PC-3 (cell line): ENCODE results near the gene C19orf81. TPM values are rescaled to one million over a fixed set of nuclear protein-coding genes. Genes with fewer than 3 reads are reported as not detected.

ENCODE experiments used
- ATAC-seq: fragments of 200-7000 bp; cut with Tn5 transposase; 2 replicates; pipeline ENCODE4 v1.9.1; 2020; ENCODE audit warnings: mild to moderate bottlenecking, moderate library complexity
- BruUV-seq: library from RNA; stranded (reverse); fragments of 400-500 nt; replicated peaks from 2 replicates; lab custom pipeline; 2021; lab: Mats Ljungman, UMichigan
- CTCF ChIA-PET: fragments of 300-600 bp; sonication (Branson Sonifier 250); formaldehyde crosslinking; loops from one replicate; lab custom pipeline; 2022; ENCODE audit warnings: antibody characterized with exemption; lab: Charles Lee
- POLR2A ChIA-PET: fragments of 300-600 bp; sonication (Branson Sonifier 250); formaldehyde crosslinking; loops from one replicate; lab custom pipeline; 2022; ENCODE audit warnings: antibody characterized with exemption; ENCODE audit not compliant: unreplicated experiment; lab: Charles Lee
- DNase-seq: peaks from one replicate; pipeline ENCODE4 v3.0.0-alpha.2; 2015
- H2AFZ ChIP-seq: fragments of 300-600 bp; sonication (generic); 2 replicates; pipeline ENCODE4 v1.6.0; 2016; ENCODE audit warnings: antibody characterized with exemption, low read length
- H3F3A ChIP-seq: fragments of 300-600 bp; sonication (generic); one replicate; pipeline ENCODE4 v1.6.0; 2017; ENCODE audit warnings: antibody characterized with exemption, low read length, control low read depth, mild to moderate bottlenecking; ENCODE audit not compliant: unreplicated experiment
- H3K27ac ChIP-seq: fragments of 300-600 bp; sonication (generic); 2 replicates; pipeline ENCODE4 v1.5.1; 2016; ENCODE audit warnings: mild to moderate bottlenecking, low read length
- H3K27me3 ChIP-seq: fragments of 300-600 bp; sonication (generic); 2 replicates; pipeline ENCODE4 v1.6.1; 2016; ENCODE audit warnings: low read length, mixed read lengths
- H3K36me3 ChIP-seq: fragments of 300-600 bp; sonication (generic); 2 replicates; pipeline ENCODE4 v1.6.1; 2016; ENCODE audit warnings: low read depth, mixed run types, low read length, mixed read lengths
- H3K4me1 ChIP-seq: fragments of 300-600 bp; sonication (generic); 2 replicates; pipeline ENCODE4 v1.5.1; 2016; ENCODE audit warnings: low read length; ENCODE audit not compliant: insufficient read depth
- H3K4me2 ChIP-seq: fragments of 300-600 bp; sonication (generic); 2 replicates; pipeline ENCODE4 v1.6.0; 2016; ENCODE audit warnings: low read length
- H3K4me3 ChIP-seq: fragments of 300-600 bp; sonication (generic); 2 replicates; pipeline ENCODE4 v1.5.1; 2016; ENCODE audit warnings: mild to moderate bottlenecking, low read length, mixed read lengths
- H3K79me2 ChIP-seq: fragments of 300-600 bp; sonication (generic); 2 replicates; pipeline ENCODE4 v1.6.1; 2017; ENCODE audit warnings: low read length, mixed read lengths
- H3K9ac ChIP-seq: fragments of 300-600 bp; sonication (generic); 2 replicates; pipeline ENCODE4 v1.6.0; 2016; ENCODE audit warnings: mild to moderate bottlenecking, low read length
- H3K9me2 ChIP-seq: fragments of 300-600 bp; sonication (generic); replicated peaks from 2 replicates; pipeline ENCODE4 v1.6.1; 2016; ENCODE audit warnings: mixed run types, low read length, mixed read lengths
- H3K9me3 ChIP-seq: fragments of 300-600 bp; sonication (generic); 2 replicates; pipeline ENCODE4 v1.6.1; 2016; ENCODE audit warnings: low read length, mixed read lengths
- H4K20me1 ChIP-seq: fragments of 300-600 bp; sonication (generic); 2 replicates; pipeline ENCODE4 v1.6.1; 2016; ENCODE audit warnings: low read length, mixed read lengths
- EZH2 ChIP-seq: fragments of 300-600 bp; sonication (generic); IDR thresholded peaks from one replicate; pipeline ENCODE4 v1.6.1; 2017; ENCODE audit warnings: antibody characterized with exemption, mild to moderate bottlenecking, low read length; ENCODE audit not compliant: unreplicated experiment
- EZH2phosphoT487 ChIP-seq: fragments of 300-600 bp; sonication (generic); IDR thresholded peaks from 2 replicates; pipeline ENCODE4 v1.6.1; 2018; ENCODE audit warnings: mild to moderate bottlenecking, antibody characterized with exemption, low read length, borderline replicate concordance
- intact Hi-C: fragments of 100-400 bp; cut with micrococcal nuclease; formaldehyde crosslinking; loops from 2 replicates; pipeline ENCODE4 v1.9.0; 2023
- total RNA-seq: library from RNA; depleted of rRNA; stranded (reverse); fragments of >200 nt; gene quantifications from 2 replicates; pipeline ENCODE4 v1.2.3, GENCODE V29; 2014
- TF ChIP-seq, protein P1 (sequence below): fragments of 300-600 bp; sonication (generic); conservative IDR thresholded peaks from 2 replicates; pipeline ENCODE4 v1.5.1; 2017; ENCODE audit warnings: antibody characterized with exemption, low read depth, mild to moderate bottlenecking, low read length

C19orf81 gene
- total RNA-seq, 1 experiment from 2014 or later: 5.7 TPM

- Histone ChIP-seq H3K27me3 (peaks cover 41% of the 10 kb centered on the region), H3K79me2 (no peaks in the 10 kb centered on the region), H3K4me1 (no peaks in the 10 kb centered on the region), H3F3A (no peaks in the 10 kb centered on the region), H3K9me2 (no peaks in the 10 kb centered on the region), H2AFZ (no peak overlapping the region), H3K36me3 (no peaks in the 10 kb centered on the region), H3K9ac (no peak overlapping the region), H4K20me1 (no peaks in the 10 kb centered on the region), H3K27ac (no peak overlapping the region), H3K4me2 (no peak overlapping the region), H3K4me3 (no peak overlapping the region), H3K9me3 (no peaks in the 10 kb centered on the region)
- intact Hi-C loops: no loop called here
- CTCF ChIA-PET: no interaction called here
- POLR2A ChIA-PET: no interaction called here
- no peak for DNase-seq
- ATAC-seq: no peak
- BruUV-seq: no TSS peak
- TF ChIP-seq EZH2: no peak
- no peak for TF ChIP-seq EZH2phosphoT487
- TF ChIP-seq, protein P1, sequence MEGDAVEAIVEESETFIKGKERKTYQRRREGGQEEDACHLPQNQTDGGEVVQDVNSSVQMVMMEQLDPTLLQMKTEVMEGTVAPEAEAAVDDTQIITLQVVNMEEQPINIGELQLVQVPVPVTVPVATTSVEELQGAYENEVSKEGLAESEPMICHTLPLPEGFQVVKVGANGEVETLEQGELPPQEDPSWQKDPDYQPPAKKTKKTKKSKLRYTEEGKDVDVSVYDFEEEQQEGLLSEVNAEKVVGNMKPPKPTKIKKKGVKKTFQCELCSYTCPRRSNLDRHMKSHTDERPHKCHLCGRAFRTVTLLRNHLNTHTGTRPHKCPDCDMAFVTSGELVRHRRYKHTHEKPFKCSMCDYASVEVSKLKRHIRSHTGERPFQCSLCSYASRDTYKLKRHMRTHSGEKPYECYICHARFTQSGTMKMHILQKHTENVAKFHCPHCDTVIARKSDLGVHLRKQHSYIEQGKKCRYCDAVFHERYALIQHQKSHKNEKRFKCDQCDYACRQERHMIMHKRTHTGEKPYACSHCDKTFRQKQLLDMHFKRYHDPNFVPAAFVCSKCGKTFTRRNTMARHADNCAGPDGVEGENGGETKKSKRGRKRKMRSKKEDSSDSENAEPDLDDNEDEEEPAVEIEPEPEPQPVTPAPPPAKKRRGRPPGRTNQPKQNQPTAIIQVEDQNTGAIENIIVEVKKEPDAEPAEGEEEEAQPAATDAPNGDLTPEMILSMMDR: no peak
Observed at GRCh38 chr19:50666346-50667176, 17.3 kb downstream of the C19orf81 start.

DNA sequence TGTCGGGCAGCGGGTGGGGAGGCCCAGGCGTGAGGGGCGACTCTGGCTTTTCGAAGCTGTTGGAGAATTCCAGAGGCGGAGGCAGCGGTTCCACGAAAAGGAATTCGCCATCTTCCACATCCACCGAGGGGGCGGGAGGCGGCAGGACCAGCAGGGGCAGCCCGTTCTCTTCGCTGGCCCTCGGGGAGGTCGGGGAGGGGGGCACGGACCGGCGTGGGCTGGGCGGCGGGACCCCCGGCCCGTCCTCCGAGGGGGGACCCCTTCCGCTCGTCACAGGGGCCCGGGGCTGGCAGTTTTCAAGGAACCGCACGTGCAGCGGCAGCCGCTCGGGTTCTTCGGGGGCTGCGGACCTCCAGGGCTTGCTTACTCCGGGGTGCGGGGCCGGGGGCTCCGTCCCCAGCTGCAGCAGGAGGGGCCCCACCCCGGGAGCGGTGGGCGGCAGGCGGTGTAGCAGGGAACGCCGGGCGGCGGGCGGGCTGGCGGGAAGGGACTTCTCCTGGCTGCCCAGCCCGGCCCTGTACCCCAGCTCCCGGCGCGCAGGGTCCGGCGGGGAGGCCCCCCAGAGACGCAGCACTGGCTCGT, 18.0 kb downstream of the C19orf81 start:
- no peak overlapping the region for H3K27ac ChIP-seq
- no peak overlapping the region for H3K4me2 ChIP-seq
- H4K20me1 ChIP-seq: no peaks in the 10 kb centered on the region
- no TSS peak for BruUV-seq
- H2AFZ ChIP-seq: no peak overlapping the region
- intact Hi-C loops: no loop called here
- no peaks in the 10 kb centered on the region for H3K4me1 ChIP-seq
- TF ChIP-seq, protein P1: no peak
- peak; percentile 45; the same call in 1 of the 2 replicates for TF ChIP-seq EZH2phosphoT487
- ATAC-seq: no peak
- H3K4me3 ChIP-seq: no peak overlapping the region
- no peaks in the 10 kb centered on the region for H3K9me2 ChIP-seq
- no peaks in the 10 kb centered on the region for H3K9me3 ChIP-seq
- no peak for DNase-seq
- ChIA-PET CTCF (no interaction called here), POLR2A (no interaction called here)
- H3K79me2 ChIP-seq: no peaks in the 10 kb centered on the region
- H3K9ac ChIP-seq: no peak overlapping the region
- no peaks in the 10 kb centered on the region for H3F3A ChIP-seq
- H3K36me3 ChIP-seq: no peaks in the 10 kb centered on the region
- peaks cover 47% of the 10 kb centered on the region for H3K27me3 ChIP-seq

DNA sequence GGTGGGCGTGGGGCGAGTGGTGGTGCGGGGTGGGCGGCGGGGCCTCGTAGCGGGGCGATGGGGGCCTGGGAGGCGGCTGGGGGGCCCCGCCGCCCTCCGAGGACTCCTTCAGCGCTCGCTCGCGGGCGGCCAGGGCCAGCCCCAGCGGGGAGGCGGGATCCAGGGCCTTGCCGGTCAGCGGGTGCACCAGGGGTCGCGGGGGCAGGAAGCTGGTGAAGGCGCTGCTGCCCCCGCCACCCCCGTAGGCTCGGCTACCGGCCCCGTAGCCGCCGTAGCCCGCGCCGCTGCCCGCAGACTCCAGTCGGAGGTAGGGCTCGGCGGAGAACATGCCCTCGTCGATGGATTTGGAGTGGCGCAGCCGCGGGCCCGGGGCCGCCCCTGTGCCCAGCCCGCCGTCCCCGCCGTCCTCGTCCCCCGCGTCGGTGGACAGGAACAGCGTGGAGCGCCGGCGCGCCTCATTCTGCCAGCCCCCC, 18.6 kb downstream of the C19orf81 start:
- H3K36me3 ChIP-seq: no peaks in the 10 kb centered on the region
- TF ChIP-seq, protein P1: no peak
- TF ChIP-seq EZH2phosphoT487: peak; percentile 40; the same call in 1 of the 2 replicates
- TF ChIP-seq EZH2: peak; percentile 87
- no peaks in the 10 kb centered on the region for H3K4me1 ChIP-seq
- no peak overlapping the region for H3K9ac ChIP-seq
- no peak overlapping the region for H3K4me3 ChIP-seq
- no peak for ATAC-seq
- intact Hi-C loops: no loop called here
- H3K9me3 ChIP-seq: no peaks in the 10 kb centered on the region
- H4K20me1 ChIP-seq: no peaks in the 10 kb centered on the region
- no peaks in the 10 kb centered on the region for H3K79me2 ChIP-seq
- H3K27me3 ChIP-seq: peaks cover 52% of the 10 kb centered on the region
- H2AFZ ChIP-seq: no peak overlapping the region
- ChIA-PET POLR2A (no interaction called here), CTCF (no interaction called here)
- H3K9me2 ChIP-seq: no peaks in the 10 kb centered on the region
- no peak for DNase-seq
- H3F3A ChIP-seq: no peaks in the 10 kb centered on the region
- no TSS peak for BruUV-seq
- H3K27ac ChIP-seq: no peak overlapping the region
- H3K4me2 ChIP-seq: no peak overlapping the region
